GM19463 (cell line): ENCODE results near the gene SYNPR.
A peak's percentile ranks its signal among the peaks of the same experiment; 100 is the strongest.

Source experiments
- ATAC-seq: cut with Tn5 transposase; IDR thresholded peaks from one replicate; pipeline ENCODE4 v1.9.1; 2021; ENCODE audit warnings: mild to moderate bottlenecking, moderate library complexity; ENCODE audit not compliant: unreplicated experiment

Gene SYNPR

DNA sequence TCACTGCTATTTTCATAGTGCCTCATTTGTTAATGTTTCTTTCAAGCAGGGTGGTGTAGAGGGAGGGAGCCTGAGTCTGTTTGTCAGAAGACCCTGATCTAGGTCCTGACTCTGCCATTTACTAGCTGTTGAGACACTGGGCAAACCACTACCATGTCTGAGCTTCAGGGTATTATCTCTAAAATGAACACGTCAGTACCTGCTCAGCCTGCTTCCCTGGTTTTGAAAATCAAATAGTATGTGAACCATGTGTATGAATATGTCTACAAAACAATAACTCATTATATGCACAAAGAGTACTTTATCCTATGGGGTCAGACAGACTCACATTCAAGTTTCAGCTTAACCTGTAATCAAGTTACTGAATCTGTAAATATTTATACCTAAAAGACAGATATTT, 25.1 kb downstream of the SYNPR start:
- no peak for ATAC-seq

DNA sequence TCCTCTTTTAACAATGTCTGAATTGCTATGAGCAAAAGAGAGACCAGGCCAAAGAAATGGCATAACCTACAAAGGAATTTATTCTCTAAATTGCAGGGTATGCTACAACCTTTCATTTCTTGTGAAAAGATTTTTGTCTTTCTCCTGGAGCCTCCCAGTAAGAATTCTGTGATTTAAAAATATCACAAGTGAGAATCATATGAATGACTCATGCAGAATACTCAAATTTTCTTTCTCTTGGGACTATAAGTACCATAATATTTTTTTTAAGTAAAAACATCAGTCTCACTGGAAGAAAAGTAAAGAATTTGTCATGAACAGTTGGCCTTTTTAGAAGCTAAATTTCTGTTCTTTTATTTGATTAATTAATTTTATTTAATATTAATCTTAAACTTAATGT, 26.3 kb downstream of the SYNPR start:
- ATAC-seq = no peak

DNA sequence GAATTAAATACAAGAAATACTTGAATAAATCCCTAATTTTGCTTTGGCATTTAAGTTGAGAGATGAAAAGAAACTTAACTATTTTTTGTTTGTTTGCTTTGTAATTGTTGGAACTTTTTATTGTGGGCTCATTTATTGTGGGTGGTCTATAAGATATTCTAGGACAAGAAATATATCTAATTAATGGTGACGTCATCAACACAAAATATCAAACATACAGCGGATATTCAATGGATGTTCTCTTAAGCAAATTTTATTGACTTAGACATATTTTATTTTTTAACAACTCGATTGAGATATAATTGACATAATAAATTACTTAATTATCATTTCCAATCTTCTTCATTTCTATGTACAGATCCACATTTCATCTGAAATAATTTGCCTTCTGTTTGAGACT, 30.0 kb downstream of the SYNPR start:
- ATAC-seq = no peak

DNA sequence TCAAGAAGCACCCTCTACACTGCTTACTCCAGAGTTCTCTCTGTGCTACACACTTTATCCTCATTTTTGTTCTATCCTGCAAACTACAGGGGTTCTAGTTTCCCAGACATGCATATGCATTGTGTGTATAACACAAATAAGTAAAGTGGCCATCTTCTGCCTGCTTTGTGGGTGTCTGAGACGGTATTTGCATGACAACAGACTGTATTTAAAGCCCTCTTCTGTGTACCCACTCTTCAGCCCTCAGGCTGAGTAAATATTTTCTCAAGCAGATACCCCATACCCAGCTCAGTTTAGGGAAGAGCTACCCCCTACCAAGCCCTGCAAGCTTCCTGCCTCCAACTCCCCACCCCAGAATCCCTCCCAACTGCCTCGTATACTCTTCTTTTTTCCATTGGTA, 31.7 kb downstream of the SYNPR start:
- ATAC-seq = no peak

GRCh38 chr3:63323766-63324165, 45.7 kb downstream of the SYNPR start:
- ATAC-seq = no peak

DNA sequence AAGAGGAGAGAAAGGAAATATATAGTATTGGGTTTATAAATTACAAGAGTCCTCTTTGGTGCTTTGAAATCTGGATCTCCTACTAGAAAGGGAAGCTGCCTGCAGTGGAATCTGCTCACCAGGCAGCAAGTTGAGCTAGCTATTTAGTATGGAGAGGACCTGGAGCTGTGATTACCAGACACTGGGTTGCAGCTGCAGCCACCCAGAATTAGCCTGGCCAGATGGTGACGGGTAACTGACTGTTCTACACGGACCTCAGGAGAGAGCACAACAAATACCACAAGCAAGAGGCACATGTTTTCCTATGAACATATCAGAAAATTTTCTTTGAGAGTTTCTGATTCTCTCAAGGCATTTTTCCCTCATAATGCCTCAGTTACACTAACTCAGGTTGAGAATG, 46.5 kb downstream of the SYNPR start:
- ATAC-seq = no peak

DNA sequence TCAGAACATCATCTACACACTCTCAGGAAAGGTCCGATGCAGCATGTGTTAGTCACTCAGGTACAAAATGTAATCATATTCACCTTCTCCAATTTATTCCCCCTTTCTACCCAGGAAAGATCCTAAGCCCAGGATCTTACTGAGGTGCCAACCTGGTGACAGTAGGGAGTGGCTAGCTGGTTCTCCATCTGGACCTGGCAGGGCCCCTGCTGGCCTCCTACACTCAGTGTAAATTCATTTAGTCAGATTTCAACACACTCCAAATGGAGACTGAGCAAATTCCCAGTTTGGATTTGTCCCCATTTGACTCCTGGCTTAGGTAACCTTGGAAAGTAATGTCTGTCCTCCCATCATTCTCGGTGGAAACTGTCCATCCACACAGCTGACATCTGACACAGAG, 47.3 kb downstream of the SYNPR start:
- no peak for ATAC-seq

DNA sequence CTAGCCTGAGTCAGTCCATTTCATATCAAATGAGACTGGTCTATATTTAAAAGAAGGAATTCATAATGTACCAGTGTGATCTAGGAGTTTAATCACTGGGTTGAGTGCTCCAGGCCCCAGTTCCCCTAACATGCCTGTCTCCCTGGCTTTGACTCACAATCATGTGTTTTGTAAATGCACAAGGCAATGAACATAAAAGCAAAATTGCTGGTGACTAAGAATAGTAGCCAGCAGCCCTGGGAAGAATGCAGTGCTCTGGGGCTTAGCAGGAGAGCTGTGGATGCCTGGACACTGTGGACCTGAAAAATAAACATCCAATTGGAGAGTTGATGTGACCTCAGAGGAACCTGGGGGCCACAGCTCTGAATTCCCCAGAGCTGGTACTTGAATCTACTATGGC, 50.3 kb downstream of the SYNPR start:
- ATAC-seq = no peak

DNA sequence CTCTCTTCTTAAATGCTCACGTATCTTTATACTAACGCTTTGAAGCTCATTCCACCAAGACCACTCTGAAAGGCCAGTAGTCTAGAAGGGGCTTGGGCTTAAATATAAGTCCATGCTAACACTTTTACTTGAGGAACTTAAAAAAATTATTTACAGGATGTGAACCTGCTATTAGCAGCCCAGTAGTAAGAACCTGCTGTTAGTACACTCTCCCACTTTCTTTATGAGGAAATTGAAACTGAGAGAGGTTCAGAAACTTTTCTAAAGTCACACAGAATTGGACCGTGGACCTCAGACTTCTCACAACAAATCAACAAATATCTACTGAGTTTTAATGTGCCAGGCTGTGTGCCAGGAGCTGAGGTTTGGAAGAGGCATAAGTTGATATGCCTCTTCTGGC, 53.4 kb downstream of the SYNPR start:
- ATAC-seq = no peak

GRCh38 chr3:63333815-63334214, 55.7 kb downstream of the SYNPR start:
- no peak for ATAC-seq

DNA sequence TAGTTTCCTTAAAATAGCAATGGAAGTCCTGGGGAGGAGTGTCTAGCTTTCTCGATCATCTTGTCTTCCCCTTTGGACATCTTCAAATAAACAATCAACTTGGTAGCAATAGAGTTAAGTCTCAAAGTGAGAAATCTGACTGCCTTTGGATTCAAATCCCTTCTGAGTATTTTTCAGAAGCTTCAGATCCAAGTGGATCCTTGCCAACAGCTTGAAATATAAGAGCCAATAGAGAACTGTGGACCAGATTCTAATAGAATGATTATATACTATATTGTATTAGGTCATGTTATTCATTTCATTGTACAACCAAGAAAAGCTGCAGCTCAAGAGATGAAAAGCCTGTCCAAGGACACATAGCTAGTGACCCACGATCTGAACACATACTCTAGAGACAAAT, 60.2 kb downstream of the SYNPR start:
- ATAC-seq = no peak

DNA sequence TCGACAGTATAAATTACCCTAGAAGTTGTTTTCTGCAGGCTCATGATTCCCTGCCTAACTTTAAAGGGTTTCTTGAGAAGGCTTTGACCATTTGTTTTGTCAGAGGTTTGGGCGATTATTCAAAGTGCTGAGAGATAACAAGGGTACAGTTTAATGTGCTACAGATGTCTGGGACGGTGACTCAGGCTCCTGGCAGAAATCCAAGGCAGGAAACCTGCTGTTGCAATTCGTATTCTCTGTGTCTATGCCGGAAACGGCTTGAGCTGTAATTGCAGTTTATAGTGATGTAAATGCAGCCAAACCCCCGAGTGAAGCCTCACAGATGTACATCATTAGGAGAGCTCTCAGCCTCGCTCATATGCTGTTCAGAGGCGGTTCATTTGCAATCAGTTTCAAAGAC, 65.6 kb downstream of the SYNPR start:
- ATAC-seq = no peak

DNA sequence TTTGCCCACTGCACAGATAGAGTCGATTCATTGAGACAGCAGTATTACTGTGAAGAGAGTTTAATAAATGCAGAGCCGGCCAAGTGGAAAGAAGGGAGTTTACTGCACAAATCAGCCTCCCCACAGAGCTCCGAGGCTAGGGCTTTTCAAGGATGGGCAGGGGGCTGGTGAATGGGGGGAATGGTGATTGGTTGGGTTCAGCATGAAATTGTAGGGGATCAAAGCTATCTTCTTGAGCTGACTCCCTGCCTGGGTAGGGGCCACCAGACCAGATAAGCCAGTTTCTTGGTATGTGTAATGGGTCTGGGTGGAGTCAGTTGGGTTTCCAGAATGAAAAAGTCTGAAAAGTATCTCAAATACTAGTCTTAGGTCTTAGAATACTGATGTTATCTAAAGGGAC, 66.6 kb downstream of the SYNPR start:
- ATAC-seq = no peak

DNA sequence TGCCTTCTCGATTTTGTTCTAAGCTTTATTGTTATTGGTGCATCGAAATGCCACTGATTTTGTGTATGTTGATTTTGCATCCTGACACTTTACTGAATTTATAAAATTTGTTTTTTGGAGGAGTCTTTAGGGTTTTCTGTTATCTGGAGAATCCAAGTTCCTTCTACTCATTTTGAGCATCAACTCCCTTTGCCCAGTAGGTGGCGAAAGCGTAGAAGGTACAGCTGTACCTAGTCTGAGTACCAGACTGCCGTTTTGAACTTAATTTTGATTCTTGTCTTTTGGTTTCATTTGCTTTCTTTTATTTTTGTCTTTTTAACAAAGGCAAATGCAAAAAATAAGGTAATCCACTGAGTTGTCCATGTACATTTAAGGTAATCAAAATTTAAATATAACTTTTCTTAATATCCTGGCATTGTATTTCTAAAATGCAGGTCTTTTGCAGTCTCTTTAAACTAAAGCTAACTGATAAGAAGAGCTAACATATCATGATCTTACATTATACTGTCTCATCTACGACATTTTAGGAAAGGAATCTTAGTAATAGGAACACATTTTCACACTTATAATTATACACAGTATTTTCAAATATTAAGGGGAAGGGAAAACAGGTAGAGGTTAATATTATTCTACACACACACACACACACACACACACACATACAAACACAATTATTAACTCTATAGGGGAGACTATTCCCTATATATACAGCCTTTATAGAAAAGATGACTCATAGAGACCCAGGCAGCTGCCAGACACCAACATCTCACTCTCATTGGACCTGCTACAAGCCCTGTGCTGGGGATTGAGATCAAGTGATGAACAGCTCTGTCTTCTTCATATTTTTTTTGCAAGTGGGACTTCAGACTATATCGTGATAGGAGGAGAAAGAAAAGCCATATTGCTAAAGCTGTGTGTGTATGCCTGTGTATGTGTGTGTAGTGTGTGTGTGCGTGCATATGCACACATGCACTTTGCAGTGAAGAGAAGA, 71.8 kb downstream of the SYNPR start:
- peak; percentile 74 for ATAC-seq

DNA sequence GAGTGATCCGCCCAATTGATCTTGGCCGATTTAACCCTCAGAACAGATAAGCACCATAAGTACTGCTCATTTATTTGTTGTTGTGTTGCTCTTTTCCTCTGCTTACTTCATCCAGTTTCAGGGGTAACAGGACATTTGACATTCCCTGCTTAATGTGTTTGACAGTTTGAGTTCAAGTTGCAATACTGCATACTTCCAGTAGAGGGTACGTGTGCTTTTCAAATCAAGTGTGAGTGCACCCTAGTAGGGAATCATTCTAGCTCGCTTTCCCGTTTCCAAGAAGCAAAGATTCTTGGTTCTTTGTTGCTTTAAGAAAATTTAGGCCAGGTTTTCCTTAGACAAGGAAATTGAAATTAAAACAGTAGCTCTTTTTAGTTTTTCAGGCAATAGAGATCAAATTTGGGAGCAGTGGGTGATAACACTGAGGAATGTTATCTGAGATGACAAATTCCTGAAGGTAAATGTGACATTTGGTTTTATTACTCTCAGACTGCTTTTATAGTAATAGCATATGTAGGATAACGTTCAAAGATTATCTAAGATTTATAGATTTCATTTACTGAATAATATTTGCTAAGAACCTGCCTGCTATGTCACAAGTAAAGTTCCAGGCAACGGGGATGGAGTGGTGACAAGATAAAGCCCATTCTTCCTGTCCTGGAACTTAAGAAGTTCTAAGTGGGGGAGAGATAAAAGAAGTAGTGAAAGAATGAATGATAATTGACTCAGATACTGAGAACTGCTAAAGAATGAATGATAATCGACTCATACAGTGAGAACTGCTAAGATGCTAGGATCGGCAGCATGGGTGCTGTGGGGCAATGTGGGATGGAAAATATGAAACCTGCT, 73.3 kb downstream of the SYNPR start:
- ATAC-seq = peak; percentile 68

- ATAC-seq = no peak
These were observed 73.8 kb downstream of the SYNPR start for GRCh38 chr3:63352008-63352279.

DNA sequence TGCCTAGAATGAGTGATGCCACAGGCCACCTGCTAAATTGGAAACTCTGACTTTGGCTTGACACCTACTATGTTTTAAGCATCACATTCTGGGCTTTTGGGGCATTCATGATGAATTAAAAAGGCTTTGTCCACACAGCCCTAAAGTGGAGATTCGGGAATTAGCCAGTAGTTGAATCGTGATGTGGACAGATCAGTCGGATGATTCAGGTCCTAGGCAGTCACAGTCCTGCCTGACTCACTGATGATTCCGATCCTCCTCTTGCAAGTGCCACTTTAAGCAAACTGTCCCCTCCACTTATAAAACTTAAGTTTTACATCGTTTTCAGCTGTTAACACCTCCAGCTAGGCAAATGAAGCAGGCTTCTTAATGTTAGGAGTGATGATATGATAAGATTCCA, 75.3 kb downstream of the SYNPR start:
- no peak for ATAC-seq

GRCh38 chr3:63354160-63354559, 76.1 kb downstream of the SYNPR start:
- ATAC-seq = no peak

DNA sequence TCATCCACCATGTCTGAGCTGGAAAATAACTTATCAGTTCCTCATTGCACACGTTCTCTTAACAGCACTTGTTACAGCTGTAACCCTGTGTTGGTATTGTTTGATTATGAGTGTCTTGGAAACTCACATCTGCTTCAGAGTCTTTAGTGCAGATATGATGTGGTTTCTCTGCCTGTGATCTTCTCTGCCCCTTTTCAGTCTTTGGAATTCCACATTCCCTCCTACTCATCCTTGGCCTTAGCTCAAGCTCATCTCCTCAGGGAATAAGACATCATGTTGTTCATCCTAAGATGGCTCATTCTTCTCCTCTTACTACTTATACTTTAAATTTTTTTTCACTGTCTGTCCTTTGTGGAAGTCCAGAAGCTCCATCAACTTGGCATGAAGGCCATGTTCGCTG, 77.7 kb downstream of the SYNPR start:
- no peak for ATAC-seq

GRCh38 chr3:63364495-63364894, 86.4 kb downstream of the SYNPR start:
- no peak for ATAC-seq

DNA sequence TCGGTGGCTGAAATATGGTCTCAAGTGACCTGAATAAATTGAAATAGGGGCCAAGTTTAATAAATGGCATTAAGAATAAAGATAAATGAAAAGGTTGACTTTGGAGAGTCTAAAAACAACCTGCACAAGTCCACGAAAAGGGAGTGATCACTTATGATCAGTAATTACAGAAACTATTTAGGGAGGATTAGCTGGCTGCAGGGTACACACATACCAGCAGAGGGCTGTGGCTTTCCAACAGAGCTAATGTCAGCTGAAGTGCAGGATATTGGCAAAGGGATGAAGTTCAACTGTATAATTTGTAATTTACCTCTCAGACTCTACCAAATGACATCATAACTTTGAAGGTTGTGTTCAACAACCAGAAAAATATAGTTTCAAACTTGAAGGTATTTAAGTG, 86.8 kb downstream of the SYNPR start:
- no peak for ATAC-seq

DNA sequence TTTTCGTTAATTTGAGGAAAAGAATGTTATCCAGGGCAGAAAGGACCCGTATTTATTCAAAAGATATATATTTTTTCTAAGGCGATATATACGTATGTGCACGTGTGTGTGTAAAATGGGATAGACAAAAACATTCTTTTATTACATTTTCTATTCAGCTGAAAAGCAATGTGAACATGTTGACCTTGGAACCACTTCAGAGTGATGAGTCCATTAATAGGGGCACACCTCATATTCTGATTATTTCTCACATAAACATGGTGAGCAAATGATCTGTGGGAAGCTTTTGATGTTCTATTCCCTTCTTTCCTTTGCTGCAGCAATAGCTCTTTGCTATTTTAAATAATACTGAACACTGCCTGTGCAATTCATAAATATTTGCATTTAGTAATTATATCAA, 87.6 kb downstream of the SYNPR start:
- no peak for ATAC-seq
